Retina (tissue), 1 donor: Measurements from ENCODE around the gene TYMP.

Experiments used
- DNase-seq: peaks from one replicate; pipeline ENCODE4 v3.0.0-alpha.2; 2016

Gene TYMP

GRCh38 chr22:50482107-50483074, 47.4 kb downstream of the TYMP start:
- DNase-seq = no peak

GRCh38 chr22:50481440-50482106, 48.2 kb downstream of the TYMP start, which contains the start of gene ADM2:
TSS of gene ADM2 (plus strand) at chr22:50481543. CDS start at chr22:50481848, 305 bp downstream.
- no peak for DNase-seq

- DNase-seq = no peak
Measured at GRCh38 chr22:50481045-50481439, 48.8 kb downstream of the TYMP start.

GRCh38 chr22:50479721-50480120, 50.1 kb downstream of the TYMP start:
- no peak for DNase-seq

GRCh38 chr22:50477923-50478322, 51.9 kb downstream of the TYMP start:
- DNase-seq = no peak

GRCh38 chr22:50476868-50477267, 52.9 kb downstream of the TYMP start:
- DNase-seq = no peak
